GM19240 (cell line): ENCODE measurements around the gene AKAP13.

ENCODE experiments used
- DNase-seq: peaks from one replicate; pipeline ENCODE4 v3.0.0; 2011; ENCODE audit warnings: low spot score; ENCODE audit not compliant: insufficient read length

The AKAP13 gene

DNA sequence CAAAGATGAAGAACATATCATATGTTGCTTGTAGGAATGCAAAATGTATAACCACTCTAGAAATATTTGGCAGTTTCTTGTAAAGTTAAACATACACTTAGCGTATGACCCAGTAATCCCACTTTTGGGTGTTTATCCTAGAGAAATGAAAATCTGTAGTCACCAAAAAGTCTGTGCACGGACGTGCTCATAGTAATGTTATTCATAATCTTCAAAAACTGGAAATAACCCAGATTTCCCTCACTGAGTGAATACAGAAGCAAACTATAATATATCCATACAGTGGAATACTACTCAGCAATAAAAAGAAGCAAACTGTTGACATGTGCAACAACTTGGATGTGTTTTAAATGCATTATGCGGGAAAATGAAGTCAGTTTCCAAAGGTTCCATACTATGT, 155.9 kb downstream of the AKAP13 start:
- DNase-seq: no peak

DNA sequence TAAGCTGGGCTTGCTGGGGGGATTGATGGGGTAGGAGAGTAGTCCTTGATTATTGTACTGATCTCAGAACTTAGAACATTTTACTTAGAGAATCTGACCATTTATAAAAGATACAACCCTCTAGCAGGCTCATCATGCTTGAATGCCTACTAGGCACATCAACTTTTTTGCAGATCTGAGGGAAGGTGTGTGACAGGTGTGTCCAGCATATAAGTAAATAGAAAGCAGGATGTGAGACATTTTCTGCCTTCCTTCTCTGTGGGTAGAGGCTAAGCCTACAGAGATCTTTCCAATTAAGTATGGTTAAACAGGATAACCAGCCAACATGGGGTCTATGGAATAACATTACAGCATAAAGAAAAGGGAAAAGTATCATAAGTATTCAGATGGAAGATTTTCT, 159.1 kb downstream of the AKAP13 start:
- no peak for DNase-seq

DNA sequence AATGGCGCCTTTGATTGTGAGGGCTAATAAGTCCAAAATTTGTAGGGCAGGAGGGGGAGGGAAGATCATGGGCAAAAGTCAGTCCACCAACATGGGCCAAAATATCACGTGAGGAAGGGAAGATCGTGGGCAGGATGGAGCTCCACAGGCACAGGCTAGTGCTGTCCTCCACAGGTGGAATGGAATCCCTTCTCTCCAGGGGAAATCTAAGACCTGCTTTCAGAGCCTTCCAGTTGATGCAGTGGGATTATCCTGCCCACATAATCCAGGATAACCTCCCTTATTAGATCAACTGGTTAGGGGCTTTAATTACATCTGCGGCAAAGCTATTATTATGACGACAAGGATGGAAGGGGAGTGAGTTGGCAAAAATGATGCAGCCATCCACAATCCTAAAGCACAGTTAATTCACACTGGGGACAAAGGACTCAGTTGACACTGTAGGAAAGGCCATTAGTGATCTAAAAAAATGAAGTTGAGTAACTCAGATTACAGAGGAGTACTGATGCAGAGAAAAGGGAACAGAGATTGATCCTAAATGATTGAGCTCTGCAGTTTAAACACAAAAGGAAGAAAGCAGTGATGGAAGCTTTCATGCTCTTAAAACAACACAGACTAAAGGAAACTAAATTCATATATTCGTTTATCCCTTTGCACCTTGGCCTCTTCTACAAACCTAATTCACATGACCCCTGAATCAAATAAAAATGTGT, 159.8 kb downstream of the AKAP13 start:
- DNase-seq: no peak

DNA sequence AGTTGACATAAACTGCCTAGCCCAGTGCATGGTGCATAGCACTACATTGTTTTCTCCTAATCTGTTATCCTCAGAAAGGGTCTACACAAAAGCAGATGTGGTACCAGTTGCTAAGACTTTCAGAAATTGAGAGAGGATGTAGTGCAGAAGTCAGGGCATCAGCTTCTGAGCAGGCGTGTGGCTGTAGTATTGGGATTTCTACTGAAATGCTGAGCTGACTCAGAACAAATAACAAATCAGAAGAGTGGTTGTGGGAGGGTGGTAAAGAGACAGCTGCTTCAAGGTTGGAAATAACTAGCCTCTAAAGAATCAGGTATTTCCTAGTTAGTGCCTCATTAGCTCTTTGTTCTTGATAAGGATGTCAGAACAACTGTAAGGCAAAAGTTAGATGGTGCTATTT, 161.3 kb downstream of the AKAP13 start:
- DNase-seq: no peak

DNA sequence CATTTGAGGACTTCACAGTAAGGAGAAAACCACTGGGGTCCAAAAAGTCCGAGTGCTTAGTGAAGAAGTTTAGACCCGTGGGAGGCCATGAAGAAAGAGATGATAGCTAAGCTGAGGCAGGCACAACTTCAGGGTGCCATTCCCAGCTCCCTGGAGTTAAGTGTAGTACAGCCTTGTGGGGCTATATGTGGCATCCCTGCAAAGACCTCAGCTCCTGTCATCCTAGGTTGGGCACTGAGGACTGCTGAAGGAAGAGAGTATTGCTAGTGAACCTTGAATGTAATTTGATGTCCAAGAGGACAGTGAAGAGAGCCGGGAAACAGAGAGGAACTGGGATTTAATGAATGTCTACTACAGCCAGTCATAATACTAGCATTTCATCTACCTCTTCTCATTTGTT, 162.1 kb downstream of the AKAP13 start:
- no peak for DNase-seq

DNA sequence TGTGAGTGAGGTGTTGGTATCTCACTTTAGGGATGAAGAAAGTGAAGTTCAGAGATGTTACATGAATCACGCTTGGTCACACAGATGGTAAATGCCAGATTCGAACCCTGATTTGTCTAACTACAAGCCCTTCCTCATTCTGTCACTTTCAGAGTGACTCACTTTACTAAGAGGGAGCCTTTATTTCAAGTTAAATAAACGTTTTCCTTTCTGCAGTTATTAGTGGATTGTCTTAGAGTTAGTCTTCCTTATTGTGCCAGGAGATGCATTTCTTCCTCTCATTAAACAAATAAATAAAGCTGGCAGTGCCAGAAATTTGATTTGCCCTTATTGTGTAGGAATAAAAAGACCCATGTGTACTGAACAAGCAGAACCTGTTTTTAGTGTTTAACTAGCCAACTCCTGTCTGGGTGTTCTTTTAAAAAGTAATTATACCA, 162.5 kb downstream of the AKAP13 start:
- no peak for DNase-seq

DNA sequence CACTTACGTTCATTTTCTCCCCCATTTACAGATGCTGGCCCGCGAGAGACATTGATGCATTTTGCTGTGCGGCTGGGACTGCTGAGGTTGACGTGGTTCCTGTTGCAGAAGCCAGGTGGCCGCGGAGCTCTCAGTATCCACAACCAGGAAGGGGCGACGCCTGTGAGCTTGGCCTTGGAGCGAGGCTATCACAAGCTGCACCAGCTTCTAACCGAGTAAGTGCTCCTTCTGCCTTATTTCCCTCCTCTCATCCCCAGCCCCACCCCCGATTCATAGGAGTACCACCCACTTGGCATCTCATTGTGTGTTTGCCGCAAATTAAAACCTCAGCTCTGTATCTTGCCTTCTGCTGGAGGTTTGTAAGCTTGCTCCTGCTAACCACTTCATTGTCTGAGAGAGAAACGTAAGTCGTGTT, 163.3 kb downstream of the AKAP13 start:
- DNase-seq: no peak

DNA sequence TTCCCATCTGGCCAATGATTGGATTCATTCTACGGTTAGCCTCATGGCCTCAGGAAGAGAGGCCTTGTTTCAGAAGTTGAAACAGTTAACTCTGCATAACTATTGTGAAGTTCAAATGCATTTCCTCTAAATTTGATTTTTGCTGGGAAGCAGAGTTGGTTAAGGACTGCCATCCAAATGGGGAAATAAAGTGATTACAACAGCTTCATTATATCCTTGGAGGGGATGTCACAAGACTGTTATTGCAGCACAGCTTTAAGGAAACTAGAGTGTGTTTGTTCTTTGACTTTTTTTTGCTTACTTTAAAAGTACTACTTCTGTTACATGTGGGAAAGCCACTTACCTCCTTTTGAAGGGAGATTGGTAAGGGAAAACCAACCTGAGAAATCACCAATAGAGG, 164.8 kb downstream of the AKAP13 start:
- no peak for DNase-seq

DNA sequence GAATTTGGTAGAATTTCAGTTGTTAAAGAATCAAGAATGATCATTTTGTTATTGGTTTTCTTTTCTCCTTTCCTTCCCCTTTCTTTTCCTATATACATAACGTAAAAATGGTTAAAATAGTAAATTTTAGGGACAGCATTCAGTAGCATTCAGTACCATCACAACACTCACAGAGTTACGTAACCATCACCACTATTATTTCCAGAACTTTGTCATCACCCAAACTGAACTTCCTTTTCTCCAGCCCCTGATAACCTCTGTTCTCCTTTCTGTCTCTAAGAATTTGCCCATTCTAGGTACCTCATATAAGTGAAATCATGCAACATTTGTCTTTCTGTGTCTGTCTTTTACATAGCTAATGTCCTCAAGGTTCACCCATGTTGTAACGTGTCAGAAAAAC, 165.3 kb downstream of the AKAP13 start:
- no peak for DNase-seq

DNA sequence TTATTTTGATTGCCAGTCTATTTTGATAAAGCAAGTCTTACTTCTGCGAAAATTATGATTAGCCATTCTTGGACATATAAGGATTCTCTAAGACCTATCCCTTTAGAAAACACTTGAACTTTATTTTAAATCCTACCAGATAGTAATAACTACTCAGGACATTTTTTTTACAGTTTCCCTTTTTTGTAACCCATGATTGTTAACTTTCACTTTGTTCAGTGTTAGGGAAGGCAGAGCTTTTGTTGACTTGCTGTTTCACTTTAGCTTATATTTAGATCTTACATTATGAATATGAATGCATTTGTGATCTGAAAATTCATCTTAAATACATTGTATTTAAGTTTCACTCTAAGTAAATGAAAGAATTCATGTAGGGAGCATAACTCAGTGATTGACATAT, 167.0 kb downstream of the AKAP13 start:
- DNase-seq: no peak

DNA sequence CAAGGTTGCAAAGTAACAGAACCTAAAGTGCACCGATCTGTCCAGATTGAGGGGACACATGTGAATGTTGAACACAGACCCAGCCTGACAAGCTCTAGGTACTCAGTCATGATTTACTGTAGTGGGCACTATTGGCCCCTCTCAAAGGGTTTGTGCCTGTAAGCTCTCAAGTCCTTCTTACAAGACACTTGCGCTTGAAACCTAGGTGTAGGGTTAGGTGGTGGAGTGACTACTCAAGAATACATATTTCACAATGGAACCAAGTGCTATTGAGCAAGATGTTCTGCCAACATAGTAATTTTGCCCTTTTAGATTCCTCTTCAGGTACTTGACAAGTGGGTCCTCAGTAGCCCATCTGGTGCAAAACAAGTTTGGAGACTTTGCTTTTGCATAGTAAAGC, 169.9 kb downstream of the AKAP13 start:
- no peak for DNase-seq

DNA sequence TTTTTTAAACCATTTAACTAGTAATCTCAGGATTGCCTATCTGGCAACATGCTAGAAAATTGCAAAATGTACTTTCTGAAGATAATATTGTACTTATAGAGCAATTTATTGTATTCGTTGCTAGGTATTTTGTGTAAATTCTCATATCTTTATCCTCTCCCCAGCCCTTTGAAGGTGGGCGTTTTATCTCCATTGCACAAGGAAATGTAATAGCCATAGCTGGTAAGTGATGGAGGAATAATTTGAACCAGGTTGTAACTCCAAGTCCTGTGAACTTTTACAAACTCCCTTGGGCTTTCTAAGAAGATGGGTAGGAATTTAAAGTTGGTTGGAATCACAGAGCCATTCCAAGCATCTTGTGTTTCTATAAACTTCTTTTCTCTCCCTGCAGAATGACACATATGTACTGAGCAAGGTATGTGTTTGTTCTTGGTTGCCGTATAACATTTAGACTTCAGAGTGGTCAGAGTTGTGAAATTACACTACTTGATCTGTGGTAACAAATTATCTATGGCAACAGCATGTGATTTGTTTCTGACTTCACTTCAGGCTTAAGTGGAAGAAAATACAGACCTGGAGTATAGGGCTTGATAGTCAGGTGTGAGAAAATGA, 170.9 kb downstream of the AKAP13 start:
- no peak for DNase-seq

DNA sequence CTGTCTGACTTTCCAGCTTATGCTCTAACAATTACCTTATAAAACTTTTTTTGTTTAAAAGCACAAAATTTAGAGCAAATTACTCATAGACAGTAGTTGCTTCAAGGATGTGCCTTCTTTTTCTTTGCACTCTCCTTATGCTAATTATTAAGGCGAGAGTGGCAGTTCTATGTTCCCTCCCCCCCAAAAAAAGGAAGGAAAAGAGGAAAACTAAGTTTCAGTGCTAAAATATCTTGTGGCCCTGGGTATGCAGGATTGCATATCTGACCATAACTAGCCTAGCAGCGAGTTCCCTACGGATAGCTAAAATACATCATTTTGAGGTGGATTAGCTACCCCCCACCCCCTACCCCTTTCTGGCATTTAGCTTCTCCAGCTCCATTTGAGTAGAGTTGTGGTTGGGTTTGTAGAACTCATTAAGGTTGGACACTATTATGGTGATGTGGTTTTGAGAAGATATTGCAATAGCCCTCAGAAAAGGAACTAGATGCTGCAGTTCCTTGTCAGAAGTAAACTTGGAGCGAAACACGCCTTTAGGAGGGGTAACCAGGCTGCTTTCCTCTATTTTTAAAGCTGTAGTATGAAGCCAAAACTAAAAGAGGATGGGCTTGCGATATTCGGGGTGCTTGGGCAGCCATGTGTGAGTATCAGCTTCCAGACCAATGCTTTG, 174.6 kb downstream of the AKAP13 start:
- DNase-seq: no peak

DNA sequence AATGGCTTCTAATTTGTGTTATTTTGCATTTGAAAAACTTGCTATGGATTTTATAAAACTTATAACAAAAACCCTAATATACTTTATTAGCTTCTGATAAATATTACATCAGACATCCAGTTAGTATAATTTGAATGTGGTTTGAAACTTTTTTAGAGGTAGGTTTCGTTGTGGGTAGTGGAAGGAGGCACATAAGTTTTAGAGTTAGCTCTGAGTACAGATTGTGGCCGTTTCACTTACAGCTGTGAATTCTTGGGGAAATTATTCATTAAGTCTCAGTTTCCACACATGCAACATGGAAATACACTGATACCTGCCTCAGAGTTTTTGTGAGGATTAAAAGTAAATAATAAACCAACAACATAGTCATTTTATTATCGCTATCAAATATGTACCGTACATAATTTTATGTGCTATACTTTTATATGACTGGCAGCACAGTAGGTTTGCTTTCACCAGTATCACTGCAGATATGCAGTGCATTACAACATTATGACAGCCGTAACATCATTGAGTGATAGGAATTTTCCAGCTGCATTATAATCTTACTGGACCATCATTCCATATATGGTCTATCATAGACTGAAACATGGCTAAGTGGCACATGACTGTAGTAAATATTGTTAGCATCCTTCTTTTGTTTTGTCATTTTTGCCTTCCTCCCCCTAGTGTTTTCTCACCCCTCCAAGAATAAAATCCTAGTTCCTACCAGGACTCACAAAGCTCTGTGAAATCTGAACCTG, 175.6 kb downstream of the AKAP13 start:
- no peak for DNase-seq

DNA sequence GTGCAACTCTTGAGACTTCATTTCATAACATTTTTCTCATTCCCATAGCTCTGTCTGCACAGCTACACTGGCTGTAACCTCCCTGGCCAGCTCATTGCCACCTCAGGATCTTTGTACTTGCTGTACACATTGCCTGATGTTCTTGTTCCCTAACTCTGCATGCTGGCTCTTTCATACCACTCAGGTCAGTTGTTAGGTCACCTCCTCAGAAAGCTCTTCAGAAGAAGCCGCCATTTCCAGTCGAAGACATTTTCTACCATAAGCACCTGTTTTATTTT, 176.2 kb downstream of the AKAP13 start:
- no peak for DNase-seq

DNA sequence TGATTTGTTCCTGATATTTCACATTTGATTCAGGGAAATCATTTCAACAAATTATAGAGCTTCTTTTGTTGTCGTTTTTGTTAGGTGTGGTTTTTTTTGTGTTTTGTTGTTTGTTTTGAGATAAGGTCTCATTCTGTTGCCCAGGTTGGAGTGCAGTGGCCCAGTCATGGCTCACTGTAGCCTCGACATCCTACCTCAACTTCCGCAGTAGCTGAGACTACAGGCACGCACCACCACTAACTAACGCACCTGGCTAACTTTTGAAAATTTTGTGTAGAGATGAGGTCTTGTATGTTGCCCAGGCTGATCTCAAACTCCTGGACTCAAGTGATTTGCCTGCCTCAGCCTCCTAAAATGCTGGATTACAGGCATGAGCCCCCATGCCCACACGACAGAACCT, 177.0 kb downstream of the AKAP13 start:
- DNase-seq: no peak

DNA sequence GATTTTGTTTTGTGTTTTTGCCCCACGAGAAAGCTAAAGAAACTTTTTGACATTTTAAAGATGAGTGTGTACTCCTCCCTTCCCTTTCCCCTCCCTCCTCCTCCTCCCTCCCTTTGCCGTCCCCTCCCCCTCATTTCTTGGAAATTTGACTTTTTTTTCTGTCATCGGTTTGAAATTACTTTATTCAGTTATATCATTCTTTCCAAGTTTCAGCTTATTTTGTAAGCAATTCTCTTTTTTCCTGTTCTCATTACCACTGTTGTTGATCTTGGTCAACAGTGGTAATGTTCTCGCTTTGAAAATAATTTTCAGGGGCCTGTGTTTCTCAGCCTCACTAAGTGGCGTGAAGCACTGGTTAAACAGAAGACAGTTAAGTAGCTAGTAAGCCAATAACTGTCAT, 178.4 kb downstream of the AKAP13 start:
- DNase-seq: no peak

DNA sequence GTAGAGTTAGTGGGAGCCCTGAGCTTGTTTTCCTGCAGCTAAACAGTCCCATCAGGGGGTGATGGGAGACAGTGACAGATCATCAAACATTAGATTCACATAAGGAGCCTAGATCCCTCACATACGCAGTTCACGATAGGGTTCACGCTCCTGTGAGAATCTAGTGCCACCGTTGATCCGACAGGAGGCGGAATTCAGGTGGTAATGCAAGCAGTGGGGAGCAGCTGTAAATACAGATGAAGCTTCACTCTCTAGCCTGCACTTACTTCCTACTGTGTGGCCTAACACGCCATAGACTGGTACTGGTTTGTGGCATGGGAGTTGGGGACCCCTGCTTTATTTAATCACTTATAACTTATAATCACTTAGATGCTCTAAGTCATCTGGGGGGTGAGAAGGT, 179.1 kb downstream of the AKAP13 start:
- no peak for DNase-seq

DNA sequence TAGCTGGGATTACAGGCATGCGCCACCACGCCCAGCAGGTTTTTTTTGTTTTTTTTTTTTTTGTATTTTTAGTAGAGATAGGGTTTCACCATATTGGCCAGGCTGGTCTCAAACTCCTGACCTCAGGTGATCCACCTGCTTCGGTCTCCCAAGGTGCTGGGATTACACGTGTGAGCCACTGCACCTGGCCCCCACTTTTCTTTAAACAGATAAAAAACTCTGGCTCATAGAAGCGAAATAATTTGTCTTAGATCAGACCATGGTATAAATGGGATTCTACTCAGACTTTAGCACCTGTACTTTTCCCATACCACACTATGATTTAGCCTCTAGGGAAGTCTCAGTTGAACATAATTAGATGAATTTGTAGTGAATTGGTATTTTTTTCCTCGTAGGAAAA, 182.4 kb downstream of the AKAP13 start:
- DNase-seq: no peak

DNA sequence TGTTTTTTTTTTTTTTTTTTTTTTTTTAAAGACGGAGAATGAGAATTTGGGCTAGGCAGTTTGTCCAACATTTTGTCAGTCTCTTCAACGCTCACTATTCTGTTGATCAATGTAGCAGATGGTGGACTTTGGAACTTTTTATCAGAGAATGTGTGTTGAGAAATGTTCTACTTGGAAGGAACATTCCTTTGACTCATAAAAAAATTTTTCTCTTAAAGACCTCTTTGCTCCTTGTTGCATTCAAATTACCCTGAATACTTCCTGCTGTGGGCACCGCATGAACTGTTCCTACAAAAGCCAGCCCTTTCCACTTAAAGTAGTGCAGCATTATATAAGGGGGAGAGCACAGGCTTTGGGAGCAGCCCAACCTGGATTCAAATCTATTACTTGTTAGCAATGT, 182.9 kb downstream of the AKAP13 start:
- no peak for DNase-seq

DNA sequence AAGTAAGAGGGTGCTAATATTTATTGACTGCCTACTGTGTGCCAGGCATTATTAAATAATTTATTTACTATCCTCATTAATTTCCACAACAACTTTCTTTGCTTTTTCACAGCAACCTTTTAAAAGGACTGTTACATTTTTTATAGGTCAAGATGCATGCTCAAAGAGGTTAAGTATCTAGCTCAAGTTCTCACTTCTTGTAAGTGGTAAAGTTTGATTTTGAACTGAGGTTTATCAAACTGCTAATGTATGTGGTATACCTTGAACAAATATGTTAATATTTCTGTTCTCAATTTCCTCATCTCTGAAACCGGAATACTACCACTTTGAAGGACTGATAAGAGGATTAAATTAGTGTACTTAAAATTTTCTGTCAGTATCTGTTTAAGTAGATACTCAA, 183.3 kb downstream of the AKAP13 start:
- no peak for DNase-seq

DNA sequence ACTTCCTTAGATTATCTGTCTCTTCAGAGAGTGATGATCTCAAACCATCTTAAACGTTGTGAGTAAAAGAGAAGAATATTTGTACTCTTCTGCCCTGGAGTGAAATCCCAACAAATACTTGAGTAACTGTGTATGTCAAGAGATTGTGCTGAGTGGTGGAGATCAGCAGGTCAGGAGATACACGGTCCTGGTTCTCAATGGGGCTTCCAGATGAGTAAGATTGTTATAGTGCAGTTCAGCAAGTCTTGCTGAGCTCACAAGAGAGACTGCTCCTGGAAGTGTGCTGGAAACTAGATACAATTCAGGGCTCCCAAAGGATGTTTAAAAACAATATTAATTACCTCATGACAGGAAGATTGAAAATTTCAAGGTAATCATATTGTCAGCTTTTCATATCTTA, 184.3 kb downstream of the AKAP13 start:
- no peak for DNase-seq
